CD4-positive, alpha-beta T cell (primary cell): ENCODE results near the gene GABARAPL2. TPM values are rescaled to one million over a fixed set of nuclear protein-coding genes. Genes with fewer than 3 reads are reported as not detected.

Experiments used
- ATAC-seq: fragments of 200-7000 bp; cut with Tn5 transposase; one replicate; pipeline ENCODE4 v1.10.0; 2022; ENCODE audit warnings: mild to moderate bottlenecking; ENCODE audit not compliant: poor library complexity
- CTCF ChIA-PET: fragments of 350-600 bp; sonication (Branson Sonifier 250); formaldehyde crosslinking; loops from one replicate; lab custom pipeline; 2021; ENCODE audit warnings: antibody characterized with exemption, inconsistent platforms; lab: Charles Lee
- POLR2A ChIA-PET: fragments of 350-600 bp; sonication (Branson Sonifier 250); formaldehyde crosslinking; loops from one replicate; lab custom pipeline; 2021; ENCODE audit warnings: antibody characterized with exemption, inconsistent platforms; lab: Charles Lee
- DNase-seq, 14 experiments: peaks; one replicate each; pipeline ENCODE4 v3.0.0-alpha.2; 2013 to 2020; ENCODE audit warnings: mixed read lengths in 2 of 14
- H3K27ac ChIP-seq, 2 donors: one replicate each; pipeline versions ENCODE4 v1.5.1 to v1.7.0; 2013; ENCODE audit warnings: low read length in 2 of 2, low read depth in 1 of 2, mild to moderate bottlenecking in 1 of 2
- H3K27me3 ChIP-seq, 2 experiments: 1 replicate in 1 of 2; 2 replicates in 1 of 2; pipeline versions ENCODE4 v1.6.1 to v1.7.0; 2013; ENCODE audit warnings: low read length in 2 of 2, control low read depth in 1 of 2, mild to moderate bottlenecking in 1 of 2, moderate library complexity in 1 of 2; ENCODE audit not compliant: insufficient read depth in 2 of 2, control insufficient read depth in 1 of 2
- H3K36me3 ChIP-seq: one replicate; pipeline ENCODE4 v1.6.1; 2013; ENCODE audit warnings: low read length, control low read depth; ENCODE audit not compliant: insufficient read depth
- H3K4me1 ChIP-seq: one replicate; pipeline ENCODE4 v1.6.1; 2013; ENCODE audit warnings: low read length, control low read depth; ENCODE audit not compliant: insufficient read depth
- H3K4me3 ChIP-seq: one replicate; pipeline ENCODE4 v1.5.1; 2013; ENCODE audit warnings: mild to moderate bottlenecking, low read length, moderate library complexity
- H3K9me3 ChIP-seq, 2 experiments: 1 replicate in 1 of 2; 2 replicates in 1 of 2; pipeline versions ENCODE4 v1.6.1 to v1.7.0; 2013; ENCODE audit warnings: low read length in 2 of 2, mild to moderate bottlenecking in 2 of 2, control low read depth in 1 of 2, moderate library complexity in 1 of 2; ENCODE audit not compliant: control insufficient read depth in 1 of 2, insufficient read depth in 1 of 2
- H3K27ac Mint-ChIP-seq: one replicate; pipeline ENCODE4 v1.8.0; 2020; ENCODE audit warnings: mixed read lengths
- H3K27me3 Mint-ChIP-seq: one replicate; pipeline ENCODE4 v1.8.0; 2021; ENCODE audit warnings: mixed read lengths
- H3K36me3 Mint-ChIP-seq: one replicate; pipeline ENCODE4 v1.8.0; 2021; ENCODE audit warnings: low read depth, mixed read lengths
- H3K4me1 Mint-ChIP-seq: one replicate; pipeline ENCODE4 v1.8.0; 2021; ENCODE audit warnings: low read depth, mixed read lengths
- H3K4me3 Mint-ChIP-seq: one replicate; pipeline ENCODE4 v1.8.0; 2020; ENCODE audit warnings: mild to moderate bottlenecking, mixed read lengths
- H3K9me3 Mint-ChIP-seq: one replicate; pipeline ENCODE4 v1.8.0; 2020; ENCODE audit warnings: mixed read lengths
- CTCF ChIP-seq: fragments of 200-600 bp; IDR thresholded peaks from one replicate; pipeline ENCODE4 v1.8.0; 2022; ENCODE audit warnings: antibody characterized with exemption, mild to moderate bottlenecking
- intact Hi-C, 2 experiments: fragments of 100-400 bp; cut with DNase I in 1 of 2; cut with micrococcal nuclease in 1 of 2; formaldehyde crosslinking; loops; one replicate each; pipeline versions ENCODE4 v1.15.1 to v1.9.0; 2023 to 2025; cut with DNase I, micrococcal nuclease
- total RNA-seq, 174 experiments: library from RNA in 2 of 174; stranded (reverse) in 2 of 174; gene quantifications; one replicate each; pipeline ENCODE4 v1.2.3 and lab custom pipeline; 2021 to 2026

Gene GABARAPL2
- total RNA-seq, 2 experiments from 2014 or later: 44.6 to 48.3 TPM

DNA sequence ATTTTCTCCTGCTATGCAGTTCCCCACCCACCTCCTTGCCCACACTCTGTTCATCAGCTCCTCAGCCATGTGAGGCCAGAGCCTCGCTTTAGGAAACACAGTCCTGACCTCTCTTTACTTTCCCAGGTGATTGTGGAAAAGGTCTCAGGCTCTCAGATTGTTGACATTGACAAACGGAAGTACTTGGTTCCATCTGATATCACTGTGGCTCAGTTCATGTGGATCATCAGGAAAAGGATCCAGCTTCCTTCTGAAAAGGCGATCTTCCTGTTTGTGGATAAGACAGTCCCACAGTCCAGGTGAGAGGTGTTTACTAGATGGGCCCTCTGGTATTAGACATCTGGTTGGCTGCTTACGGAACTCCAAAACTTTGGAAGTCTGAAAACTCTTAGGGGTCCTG, 1.7 kb downstream of the GABARAPL2 start:
- peaks cover 44% of the 10 kb centered on the region for H3K4me1 ChIP-seq
- TF ChIP-seq CTCF: no peak
- H3K27ac ChIP-seq: no peak overlapping the region
- no peaks in the 10 kb centered on the region for H3K27me3 ChIP-seq
- CTCF ChIA-PET: interaction anchor here (1.6 to 1.9 kb wide), 3 partner anchors 12 to 196 kb away, joined by 4 to 5 read pairs (median 4); partner anchors contain the start of gene TMEM231
- H3K4me3 ChIP-seq: no peak overlapping the region
- Mint-ChIP-seq H3K27me3 (peaks cover 9% of the 10 kb centered on the region), H3K9me3 (no peaks in the 10 kb centered on the region), H3K4me1 (peaks cover 49% of the 10 kb centered on the region), H3K4me3 (peak overlapping the region; percentile 90), H3K27ac (peak overlapping the region; percentile 89), H3K36me3 (peaks cover 63% of the 10 kb centered on the region)
- peaks cover 50% of the 10 kb centered on the region for H3K36me3 ChIP-seq
- no peaks in the 10 kb centered on the region for H3K9me3 ChIP-seq
- intact Hi-C loops: loop anchor here (2.0 to 10.0 kb wide), 9 partner anchors 51 to 901 kb away; partner anchors contain the start of genes KARS1 (in 2 of the 2), TERF2IP (in 2 of the 2), TMEM170A (in 2 of the 2) and ADAT1 (in 1 of the 2)
- ATAC-seq (no peak), DNase-seq (no peak)
- POLR2A ChIA-PET: interaction anchor here (2.5 to 3.8 kb wide), 3 partner anchors 51 to 80 kb away, joined by 10 to 59 read pairs (median 16); partner anchors contain the start of genes ADAT1, KARS1 and TERF2IP

- Histone ChIP-seq H3K9me3 (no peaks in the 10 kb centered on the region), H3K36me3 (peaks cover 74% of the 10 kb centered on the region), H3K27me3 (no peaks in the 10 kb centered on the region), H3K4me3 (no peak overlapping the region), H3K4me1 (peaks cover 35% of the 10 kb centered on the region), H3K27ac (no peak overlapping the region)
- TF ChIP-seq CTCF: no peak
- Mint-ChIP-seq H3K4me1 (peaks cover 57% of the 10 kb centered on the region), H3K36me3 (peaks cover 86% of the 10 kb centered on the region), H3K27me3 (no peaks in the 10 kb centered on the region), H3K27ac (peak overlapping the region; percentile 33), H3K9me3 (no peaks in the 10 kb centered on the region), H3K4me3 (peak overlapping the region; percentile 25)
- ChIA-PET POLR2A (no interaction called here), CTCF (interaction anchor here (1.3 kb wide), 1 partner anchor 53 kb away, joined by 4 read pairs; no protein-coding TSS in a partner anchor)
- intact Hi-C loops: no loop called here
- DNase-seq: no peak
- no peak for ATAC-seq
Observed at GRCh38 chr16:75570396-75571065, 4.4 kb downstream of the GABARAPL2 start.

- CTCF ChIA-PET: interaction anchor here (1.0 kb wide), 1 partner anchor 56 kb away, joined by 3 read pairs; no protein-coding TSS in a partner anchor
Observed at GRCh38 chr16:75572864-75573542, 6.8 kb downstream of the GABARAPL2 start.

More at GRCh38 chr16:75572864-75573542, 6.8 kb downstream of the GABARAPL2 start:
- Histone ChIP-seq H3K36me3 (peaks cover 91% of the 10 kb centered on the region), H3K4me3 (no peak overlapping the region), H3K9me3 (no peaks in the 10 kb centered on the region), H3K27me3 (no peaks in the 10 kb centered on the region), H3K27ac (no peak overlapping the region), H3K4me1 (peaks cover 15% of the 10 kb centered on the region)
- peaks cover 89% of the 10 kb centered on the region for H3K36me3 Mint-ChIP-seq
- no peaks in the 10 kb centered on the region for H3K27me3 Mint-ChIP-seq
- H3K9me3 Mint-ChIP-seq: no peaks in the 10 kb centered on the region
- TF ChIP-seq CTCF: no peak
- H3K27ac Mint-ChIP-seq: no peak overlapping the region
- H3K4me3 Mint-ChIP-seq: no peak overlapping the region
- intact Hi-C loops: no loop called here
- ATAC-seq (no peak), DNase-seq (no peak)
- H3K4me1 Mint-ChIP-seq: peaks cover 48% of the 10 kb centered on the region
- POLR2A ChIA-PET: interaction anchor here (0.6 kb wide), 1 partner anchor 139 kb away, joined by 3 read pairs; no protein-coding TSS in a partner anchor
